HG03280 (cell line): ENCODE data around the gene HID1.
"Not testable (repeated sequence)": the region's sequence is repeated elsewhere in the genome, so short reads cannot be mapped to it uniquely, and the experiment has no call there.

Experiments
- ATAC-seq: cut with Tn5 transposase; IDR thresholded peaks from one replicate; pipeline ENCODE4 v1.9.1; 2021; ENCODE audit warnings: mild to moderate bottlenecking, moderate library complexity; ENCODE audit not compliant: unreplicated experiment

The HID1 gene

DNA sequence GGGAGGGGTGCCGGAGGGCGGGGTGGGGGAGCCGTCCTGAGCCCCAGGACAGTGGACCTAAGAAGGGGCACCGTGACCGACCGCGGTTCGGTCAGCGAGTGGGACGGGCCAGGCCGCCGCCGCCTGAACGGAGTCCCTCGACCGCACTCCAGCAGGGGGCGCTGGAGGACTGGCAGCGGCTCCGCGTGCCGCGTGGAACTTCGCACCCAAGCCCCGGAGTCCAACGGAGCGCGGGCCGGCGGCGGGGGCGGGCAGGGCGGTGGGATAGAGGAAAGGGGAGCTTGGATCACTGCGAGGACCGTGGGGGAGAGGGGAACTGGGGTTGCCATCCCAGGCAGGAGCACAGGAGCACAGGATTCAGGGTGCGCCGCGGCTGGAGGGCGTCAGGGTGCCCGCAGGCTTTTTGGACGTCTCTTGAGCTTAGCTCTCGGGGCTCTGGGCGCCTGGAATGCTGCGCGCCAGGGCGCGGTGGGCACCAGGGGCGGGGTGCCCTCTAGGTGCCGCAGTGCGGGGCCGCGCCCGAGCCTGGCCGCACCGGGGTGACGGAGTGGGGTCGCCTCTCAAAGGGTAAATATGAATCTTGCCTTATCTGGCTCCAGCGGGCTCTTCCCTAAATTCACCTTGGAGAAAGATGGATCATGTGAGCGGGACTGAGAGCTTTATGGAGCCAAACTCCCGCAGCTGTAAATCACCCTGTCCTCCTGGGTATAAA lies 48.9 kb downstream of the HID1 start:
- ATAC-seq = no peak

DNA sequence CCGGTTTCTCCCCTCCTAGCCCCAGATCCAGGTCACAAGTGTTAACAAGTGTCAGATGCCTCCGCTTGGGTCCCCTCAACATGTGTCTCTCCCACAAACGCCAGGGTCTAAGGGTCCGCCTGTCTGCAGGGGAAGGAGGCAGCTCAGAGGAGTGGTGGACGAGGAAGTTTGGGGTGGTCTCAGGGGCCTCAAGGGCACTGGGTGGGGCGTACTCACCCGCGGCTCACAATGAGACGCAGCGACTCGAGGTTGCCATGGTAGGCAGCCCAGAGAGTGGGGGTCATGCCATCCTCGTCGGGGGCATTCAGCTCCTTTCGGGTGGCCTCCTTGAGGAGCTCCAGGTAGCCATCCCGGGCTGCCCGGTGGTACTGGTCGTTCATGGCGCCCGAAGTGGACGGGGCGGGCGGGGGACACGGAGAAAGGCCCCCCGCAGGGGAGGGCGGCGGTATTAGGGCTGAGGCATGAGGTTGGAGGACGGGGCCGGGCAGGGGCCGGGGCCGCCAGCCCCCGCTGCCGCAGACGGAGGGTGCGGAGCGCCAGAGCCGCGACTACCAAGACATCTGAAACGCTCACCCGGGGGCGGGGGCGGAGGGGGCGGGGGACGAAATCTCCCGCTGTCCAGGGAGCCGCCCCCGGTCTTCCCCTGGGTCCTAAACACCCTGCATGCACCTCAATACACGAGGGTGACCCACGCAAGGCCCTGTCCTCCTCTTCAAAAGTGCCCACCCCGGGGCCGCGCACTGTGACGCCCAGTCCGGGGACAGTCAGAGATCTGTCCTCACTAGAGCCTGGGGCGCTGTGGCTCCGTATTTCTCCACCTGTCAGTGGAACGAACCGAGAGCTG lies 49.6 kb downstream of the HID1 start, which contains the start of gene USH1G:
USH1G (minus strand) TSS at position 562 of the 844 bp plus-strand sequence; CDS start at position 380, 182 bp downstream.
- ATAC-seq = no peak

DNA sequence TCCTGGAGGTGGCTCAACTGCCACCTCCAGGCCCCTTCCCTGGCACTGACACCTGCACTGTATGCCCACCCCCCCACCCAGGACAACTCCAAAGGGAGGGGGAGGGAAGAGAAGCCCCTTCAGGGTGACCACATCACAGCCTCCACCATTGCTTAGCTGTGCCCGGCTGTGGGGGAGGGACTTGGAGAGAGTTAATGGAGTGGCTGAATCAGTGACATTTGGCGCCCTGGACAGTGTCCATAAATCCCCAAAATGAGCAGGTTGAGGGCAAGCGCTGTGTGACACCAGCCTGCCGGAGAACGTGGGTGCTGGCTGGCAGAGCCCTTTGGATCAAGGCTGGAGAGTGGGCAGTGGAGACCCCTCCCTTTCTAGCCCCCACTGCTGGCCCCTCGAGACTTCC lies 50.4 kb downstream of the HID1 start:
- no peak for ATAC-seq

DNA sequence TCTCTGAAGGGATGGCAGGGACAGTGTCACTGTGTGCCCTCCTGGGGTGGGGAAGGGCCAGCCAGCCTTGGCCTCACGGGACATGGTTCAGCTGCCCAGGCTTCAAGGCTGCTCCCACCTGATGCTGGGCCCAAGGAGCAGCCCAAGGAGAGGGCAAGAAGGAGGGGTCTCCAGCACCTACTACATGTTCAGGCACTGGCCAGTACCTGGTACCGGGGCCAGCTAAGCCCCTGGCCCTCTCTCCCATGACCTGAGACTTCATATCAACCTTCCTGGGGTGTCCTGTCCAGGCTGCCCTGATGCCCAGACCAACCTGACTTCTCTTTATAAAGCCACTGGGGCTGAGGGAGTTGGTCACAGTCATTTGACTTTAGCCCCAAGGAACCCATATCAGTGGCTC lies 50.8 kb downstream of the HID1 start:
- no peak for ATAC-seq

DNA sequence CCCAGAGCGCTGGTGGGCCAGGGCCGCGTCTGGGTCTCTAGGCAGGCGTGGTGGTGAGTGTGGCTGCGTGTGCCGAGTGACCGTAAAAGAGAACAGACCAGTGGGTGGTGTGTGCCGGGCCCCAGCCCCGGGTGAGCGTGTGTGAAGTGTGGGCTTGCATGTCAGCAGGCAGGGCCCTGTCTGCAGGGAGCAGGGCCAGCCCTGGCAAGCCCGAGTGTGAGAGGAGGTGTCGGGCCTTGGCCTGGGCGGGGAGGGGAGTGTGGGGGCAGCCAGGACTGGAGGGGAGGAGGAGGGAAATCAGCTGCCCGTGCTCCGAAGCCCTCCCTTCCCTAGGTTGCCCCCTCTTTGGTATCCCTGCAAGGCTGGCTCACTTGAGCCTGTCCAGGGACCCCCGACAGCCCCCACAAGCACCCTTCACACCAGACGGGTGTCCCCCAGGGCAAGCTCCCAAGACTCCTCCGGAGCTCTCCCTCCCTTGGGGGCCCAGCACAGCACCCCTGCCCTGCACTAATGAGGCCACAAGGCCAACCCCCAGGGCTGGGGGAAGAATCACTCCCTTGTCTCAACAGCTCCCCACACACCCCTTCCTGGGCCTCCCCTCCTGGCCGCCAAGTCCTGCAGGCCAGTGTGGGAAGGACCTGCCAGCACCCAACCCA lies 51.4 kb downstream of the HID1 start:
- no peak for ATAC-seq

DNA sequence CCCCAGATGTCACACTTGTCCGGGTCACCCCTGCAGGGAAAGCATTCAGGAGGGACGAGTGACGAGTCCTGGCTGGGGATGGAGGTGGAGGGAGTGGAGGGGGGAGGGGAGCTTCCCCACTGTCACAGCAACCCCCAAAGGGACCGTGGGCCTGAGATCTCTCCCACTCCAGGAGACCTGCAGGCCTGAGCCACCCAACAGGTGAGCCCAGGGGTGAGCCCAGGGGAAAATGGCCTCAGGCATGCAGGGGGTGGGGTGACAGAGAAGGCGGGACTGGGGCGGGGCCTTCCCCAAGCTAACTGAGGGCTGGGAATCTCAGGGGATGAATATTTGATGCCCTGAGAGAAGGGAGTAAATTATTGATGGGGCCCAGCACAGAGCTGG lies 51.9 kb downstream of the HID1 start:
- ATAC-seq = no peak

DNA sequence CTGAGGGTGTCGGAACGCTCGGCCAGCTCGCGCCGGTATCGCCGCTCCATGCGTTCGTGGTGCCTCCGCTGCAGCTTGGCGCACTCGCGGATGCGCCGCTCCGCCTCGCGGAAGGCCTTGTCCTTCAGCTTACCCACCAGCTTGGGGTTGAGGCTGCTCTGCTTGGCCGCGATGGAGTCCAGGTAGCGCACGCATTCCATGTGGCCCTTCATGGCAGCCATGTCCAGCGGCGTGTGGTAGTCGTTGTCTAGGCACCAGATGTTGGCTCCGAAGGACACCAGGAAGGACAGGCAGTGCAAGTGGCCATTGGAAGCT lies 52.3 kb downstream of the HID1 start:
- no peak for ATAC-seq

DNA sequence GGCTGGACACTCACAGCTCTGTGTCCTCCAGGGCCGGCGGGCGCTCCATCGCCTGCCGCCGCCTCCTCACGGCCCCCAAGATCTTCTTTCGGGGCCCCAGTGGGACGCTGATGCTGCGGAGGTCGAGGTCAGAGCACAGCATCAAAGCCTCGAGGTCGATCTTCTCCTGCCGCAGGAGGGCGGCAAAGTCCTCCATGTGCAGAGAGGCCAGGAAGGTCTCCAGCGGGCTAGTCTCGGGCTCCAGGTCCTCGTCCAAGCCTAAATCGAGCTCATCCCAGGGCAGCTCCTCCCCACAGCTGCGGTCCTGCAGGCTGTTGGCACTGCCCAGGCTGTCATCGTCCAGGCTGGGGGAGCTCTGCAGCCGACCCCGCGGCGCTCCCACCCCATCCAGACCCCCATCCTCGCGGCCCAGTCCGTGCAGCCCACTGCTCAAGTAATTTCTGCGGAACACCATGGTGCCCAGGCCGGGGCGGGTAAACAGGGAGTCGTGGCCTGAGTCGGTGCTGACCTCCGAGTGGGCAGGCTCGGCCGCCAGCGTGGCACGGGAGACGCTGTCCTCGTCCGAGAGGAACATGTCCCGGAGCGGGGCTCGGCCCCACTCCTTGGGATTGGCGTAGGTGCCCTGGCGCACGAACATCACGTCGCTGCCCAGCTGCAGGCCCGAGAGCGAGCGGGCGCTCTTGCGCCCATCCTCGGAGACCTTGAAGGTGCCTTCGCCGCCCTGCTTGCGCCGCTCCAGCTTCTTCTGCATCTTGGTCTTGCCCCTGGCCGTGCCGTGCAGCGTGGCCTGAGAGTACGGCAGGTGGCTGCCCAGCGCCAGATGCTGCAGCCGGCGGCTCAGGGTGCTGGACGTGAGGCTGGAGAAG lies 52.9 kb downstream of the HID1 start:
- ATAC-seq = no peak

DNA sequence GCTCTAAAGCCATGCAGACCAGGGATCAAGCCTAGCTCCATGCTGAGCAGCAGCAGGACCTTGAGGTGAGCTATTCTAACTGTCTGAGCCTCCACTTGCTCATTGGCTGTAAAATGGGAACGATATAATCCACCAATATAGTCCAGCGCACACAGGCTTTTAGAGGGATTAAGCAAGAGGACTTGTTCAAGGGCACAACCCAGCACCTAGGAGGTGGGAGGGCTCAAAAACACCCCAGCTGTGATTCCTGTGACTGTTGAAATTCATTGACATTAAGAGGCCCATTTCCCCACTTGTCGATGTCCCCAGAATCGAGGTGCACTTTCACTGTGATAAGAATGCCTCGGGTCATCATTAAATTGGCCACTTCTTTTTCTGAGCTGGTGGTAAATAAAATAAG lies 53.7 kb downstream of the HID1 start:
- no peak for ATAC-seq

DNA sequence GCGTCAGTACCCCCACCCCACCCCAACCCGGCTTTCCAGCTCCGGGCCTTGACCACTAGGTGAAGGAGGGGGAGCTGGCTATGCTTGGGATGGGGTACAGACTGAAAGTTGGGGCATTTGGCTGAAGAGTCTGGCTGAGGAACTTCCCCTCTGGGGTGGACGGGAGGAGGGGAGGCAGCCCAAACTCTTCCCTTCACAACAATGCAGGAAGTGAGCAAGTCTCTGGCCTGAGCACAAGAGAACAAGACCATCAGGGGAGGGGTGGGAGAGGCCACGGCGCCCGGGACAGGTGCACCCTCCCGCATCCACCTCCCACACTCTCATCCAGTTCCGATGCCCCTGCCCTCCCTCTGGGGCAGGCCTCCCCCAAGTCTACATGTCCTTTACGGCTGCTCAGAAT lies 55.1 kb downstream of the HID1 start:
- ATAC-seq = no peak

DNA sequence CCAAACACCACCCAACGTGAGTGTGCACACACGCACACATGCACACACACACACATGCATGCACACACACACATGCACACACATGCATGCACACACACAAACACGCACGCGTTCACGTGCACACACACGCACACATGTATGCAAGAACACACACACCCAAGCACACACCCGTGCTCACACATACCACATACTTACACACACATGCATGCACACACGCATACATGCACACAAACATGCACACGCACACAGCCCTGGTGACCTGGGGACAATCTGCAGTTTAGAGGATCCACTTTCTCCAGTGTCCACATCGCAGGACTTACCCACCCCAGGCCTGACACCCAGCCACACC lies 55.7 kb downstream of the HID1 start:
- no peak for ATAC-seq

DNA sequence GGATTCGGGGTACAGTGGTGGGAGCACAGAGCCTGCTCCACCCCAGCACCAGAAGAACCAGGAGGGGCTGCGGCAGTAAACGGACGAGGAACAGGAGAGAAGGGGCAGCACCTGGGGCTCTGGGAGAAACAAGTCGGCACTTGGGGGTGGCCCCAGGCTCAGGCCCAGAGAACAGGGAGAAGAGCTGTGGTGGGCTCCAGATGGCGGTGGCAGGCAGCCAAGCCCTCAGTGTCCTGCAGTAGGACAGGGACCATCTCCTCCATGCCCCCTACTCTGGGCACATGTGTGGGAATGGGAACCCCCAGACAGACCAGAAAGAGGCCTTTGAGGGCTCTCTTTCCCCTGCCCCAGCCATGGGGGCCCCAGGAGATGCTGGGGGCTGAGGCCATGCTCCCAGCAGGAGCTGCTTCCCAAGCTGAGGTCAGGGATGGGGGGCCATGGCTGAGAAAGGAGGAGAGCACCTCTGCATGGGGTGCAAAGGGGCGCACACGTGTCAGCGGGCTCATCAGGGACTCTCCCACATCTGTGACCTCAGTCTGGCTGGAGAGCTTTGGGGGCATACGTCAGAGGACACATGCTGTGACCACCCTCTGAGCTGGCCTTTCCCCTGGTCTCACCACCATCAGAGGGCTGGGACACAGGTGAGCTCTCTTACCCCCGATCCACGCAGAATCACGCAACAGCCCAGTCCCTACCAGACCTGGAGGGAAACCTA lies 56.3 kb downstream of the HID1 start:
- ATAC-seq = no peak

DNA sequence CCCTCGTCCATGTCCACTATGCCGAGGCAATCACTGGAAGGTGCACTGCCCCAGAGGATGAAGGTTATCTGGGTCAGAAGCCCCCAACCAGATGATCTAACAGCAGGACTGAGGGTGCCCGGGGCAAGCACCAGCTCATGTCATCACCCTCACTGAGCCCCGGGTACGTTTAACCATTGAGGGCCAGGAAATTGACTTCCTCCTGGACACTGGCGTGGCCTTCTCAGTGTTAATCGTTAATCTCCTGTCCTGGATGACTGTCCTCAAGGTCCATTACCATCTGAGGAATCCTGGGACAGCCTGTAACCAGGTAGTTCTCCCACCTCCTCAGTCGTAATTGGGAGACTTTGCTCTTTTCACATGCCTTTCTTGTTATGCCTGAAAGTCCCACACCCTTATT lies 61.1 kb downstream of the HID1 start:
- ATAC-seq = not testable (repeated sequence)

DNA sequence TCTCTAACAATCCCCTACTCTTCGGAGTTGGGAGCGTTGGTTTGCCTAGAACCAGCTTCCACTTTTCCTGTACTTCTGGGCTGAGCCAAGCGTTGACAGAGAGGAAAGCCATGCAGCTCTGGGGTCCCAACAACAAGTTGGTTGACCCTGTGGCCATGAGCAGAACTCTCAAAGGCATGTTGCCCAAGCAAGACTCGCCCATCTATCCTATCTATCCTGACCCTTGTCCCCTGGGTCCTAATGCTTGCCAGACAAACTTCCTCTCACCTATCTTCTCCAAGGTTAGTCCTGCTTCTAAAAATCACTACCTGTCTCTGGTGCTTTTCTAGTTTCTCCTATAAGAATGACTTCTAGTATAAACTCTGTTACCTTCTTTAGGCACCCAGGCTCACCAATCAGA lies 63.5 kb downstream of the HID1 start:
- ATAC-seq = not testable (repeated sequence)

DNA sequence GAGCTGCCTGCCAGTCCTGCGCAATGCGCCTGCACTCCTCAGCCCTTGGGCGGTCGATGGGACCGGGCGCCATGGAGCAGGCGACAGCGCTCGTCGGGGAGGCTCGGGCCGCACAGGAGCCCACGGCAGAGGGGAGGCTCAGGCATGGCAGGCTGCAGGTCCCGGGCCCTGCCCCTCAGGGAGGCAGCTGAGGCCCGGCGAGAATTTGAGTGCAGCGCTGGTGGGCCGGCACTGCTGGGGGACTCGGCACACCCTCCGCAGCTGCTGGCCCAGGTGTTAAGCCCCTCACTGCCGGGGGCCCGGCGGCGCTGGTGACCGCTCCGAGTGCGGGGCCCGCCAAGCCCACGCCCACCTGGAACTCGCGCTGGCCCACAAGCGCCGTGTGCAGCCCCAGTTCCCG lies 65.5 kb downstream of the HID1 start:
- no peak for ATAC-seq

DNA sequence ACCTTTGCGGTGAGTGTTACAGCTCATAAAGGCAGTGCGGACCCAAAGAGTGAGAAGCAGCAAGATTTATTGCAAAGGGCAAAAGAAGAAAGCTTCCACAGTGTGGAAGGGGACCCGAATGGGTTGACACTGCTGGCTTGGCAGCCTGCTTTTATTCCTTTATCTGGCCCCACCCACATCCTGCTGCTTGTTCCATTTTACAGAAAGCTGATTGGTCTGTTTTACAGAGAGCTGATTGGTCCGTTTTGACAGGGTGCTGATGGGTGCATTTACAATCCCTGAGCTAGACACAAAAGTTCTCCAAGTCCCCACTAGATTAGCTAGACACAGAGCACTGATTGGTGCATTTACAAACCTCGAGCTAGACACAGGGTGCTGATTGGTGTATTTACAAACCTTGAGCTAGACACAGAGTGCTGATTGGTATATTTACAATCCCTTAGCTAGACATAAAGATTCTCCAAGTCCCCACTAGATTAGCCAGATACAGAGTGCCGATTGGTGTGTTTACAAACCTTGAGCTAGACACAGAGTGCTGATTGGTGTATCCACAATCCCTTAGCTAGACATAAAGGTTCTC lies 66.3 kb downstream of the HID1 start:
- not testable (repeated sequence) for ATAC-seq

DNA sequence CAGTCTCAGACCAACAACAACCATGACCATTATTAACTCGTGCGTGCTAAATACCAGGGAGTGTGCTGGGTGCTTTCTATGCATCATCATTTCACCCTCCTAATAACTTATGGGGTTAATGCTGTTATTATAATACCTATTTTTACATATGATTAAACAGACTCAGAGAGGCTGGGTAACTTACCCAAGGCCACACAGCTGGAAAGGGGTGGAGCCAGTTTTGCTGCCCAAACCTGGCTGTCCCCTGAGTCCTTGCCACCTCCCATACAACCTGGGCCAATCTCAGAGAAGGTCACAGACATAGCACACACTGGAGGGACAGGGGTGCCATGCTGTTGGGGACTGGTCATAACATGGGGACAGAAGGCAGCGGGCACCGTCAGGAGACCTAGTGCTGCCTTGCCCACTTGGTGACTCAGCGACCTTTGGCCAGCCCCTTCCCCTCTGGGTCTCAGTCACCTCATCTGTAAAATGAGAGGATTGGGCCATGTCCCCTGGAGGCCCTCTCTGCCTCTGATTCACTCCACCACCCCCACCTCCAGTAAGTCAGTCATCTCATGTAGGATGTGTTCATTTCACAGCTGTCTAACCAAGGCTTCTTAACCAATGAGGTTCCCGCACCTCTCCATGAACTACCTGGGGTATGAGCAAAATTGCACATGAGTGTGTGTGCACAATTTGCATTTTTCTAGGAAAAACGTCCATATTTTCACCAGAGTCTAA lies 67.7 kb downstream of the HID1 start:
- no peak for ATAC-seq

DNA sequence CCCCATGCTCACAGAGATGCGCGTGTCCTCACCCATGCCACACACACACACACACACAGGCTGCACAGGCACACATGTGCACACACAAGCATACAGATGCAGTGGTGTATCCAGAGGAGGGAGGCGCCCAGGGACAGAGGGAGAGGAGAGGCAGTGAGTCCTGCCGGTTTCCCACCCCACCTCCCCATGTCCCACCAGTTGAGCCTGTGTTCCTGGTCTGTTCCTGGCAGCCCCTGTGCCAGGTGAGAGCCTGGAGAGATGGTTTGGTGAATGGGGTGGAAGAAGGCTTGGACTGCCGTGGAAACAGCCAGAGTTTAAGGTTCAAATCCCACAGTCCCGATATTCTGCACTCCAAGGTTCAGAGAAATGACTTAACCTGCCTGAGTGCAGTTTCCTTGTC lies 68.9 kb downstream of the HID1 start:
- no peak for ATAC-seq

DNA sequence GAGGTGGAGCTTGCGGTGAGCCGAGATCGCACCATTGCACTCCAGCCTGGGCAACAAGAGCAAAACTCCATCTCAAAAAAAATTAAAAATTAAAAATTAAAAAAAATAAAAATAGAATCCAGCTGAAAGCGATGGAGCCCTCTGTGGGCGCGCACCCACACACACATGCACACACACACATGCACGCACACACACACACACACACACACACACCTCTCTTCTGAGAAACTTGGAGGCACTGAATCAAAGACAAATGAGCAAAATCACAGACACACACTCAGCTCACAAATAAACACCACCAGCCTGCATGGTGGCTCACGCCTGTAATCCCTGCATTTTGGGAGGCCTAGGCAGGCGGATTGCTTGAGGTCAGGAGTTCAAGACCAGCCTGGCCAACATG lies 69.5 kb downstream of the HID1 start:
- ATAC-seq = no peak
